RWPE2 (cell line): ENCODE results near the gene SETBP1.
A peak's percentile ranks its signal among the peaks of the same experiment; 100 is the strongest.

ENCODE experiments used
- ATAC-seq: fragments of 200-7000 bp; cut with Tn5 transposase; 3 replicates; pipeline ENCODE4 v1.9.1; 2021; ENCODE audit warnings: low read depth
- DNase-seq: peaks from one replicate; pipeline ENCODE4 v3.0.0-alpha.2; 2020; ENCODE audit warnings: low spot score
- H3K27ac ChIP-seq: fragments of 450-650 bp; 2 replicates; pipeline ENCODE4 v1.5.1; 2017; ENCODE audit warnings: mild to moderate bottlenecking; ENCODE audit not compliant: poor library complexity, severe bottlenecking
- H3K27me3 ChIP-seq: fragments of 250-450 bp; sonication (Bioruptor Pico); 2 replicates; pipeline ENCODE4 v1.5.1; 2021; ENCODE audit warnings: mild to moderate bottlenecking, moderate library complexity; ENCODE audit not compliant: insufficient read depth, poor library complexity, severe bottlenecking
- H3K36me3 ChIP-seq: fragments of 250-450 bp; sonication (Bioruptor Pico); 2 replicates; pipeline ENCODE4 v1.5.1; 2020; ENCODE audit warnings: low read depth, mild to moderate bottlenecking, moderate library complexity
- H3K4me1 ChIP-seq: fragments of 250-450 bp; sonication (Bioruptor Pico); 2 replicates; pipeline ENCODE4 v1.5.1; 2021; ENCODE audit warnings: mild to moderate bottlenecking, moderate library complexity; ENCODE audit not compliant: insufficient read depth, poor library complexity, severe bottlenecking
- H3K4me3 ChIP-seq: fragments of 250-450 bp; sonication (Bioruptor Pico); 2 replicates; pipeline ENCODE4 v1.5.1; 2021; ENCODE audit warnings: mild to moderate bottlenecking, moderate library complexity; ENCODE audit not compliant: severe bottlenecking
- H3K9me3 ChIP-seq: fragments of 250-450 bp; sonication (Bioruptor Pico); 2 replicates; pipeline ENCODE4 v1.5.1; 2021; ENCODE audit warnings: mild to moderate bottlenecking, moderate library complexity; ENCODE audit not compliant: severe bottlenecking
- CTCF ChIP-seq: fragments of 450-650 bp; IDR thresholded peaks from one replicate; pipeline ENCODE4 v1.5.1; 2017; ENCODE audit warnings: mild to moderate bottlenecking, moderate library complexity; ENCODE audit not compliant: poor library complexity, severe bottlenecking

The SETBP1 gene

GRCh38 chr18:45044787-45045186 is 364.1 kb downstream of the SETBP1 start:
- Histone ChIP-seq H3K4me1 (no peaks in the 10 kb centered on the region), H3K4me3 (no peak overlapping the region), H3K9me3 (no peaks in the 10 kb centered on the region), H3K36me3 (no peaks in the 10 kb centered on the region), H3K27me3 (no peaks in the 10 kb centered on the region), H3K27ac (no peak overlapping the region)
- no peak for TF ChIP-seq CTCF
- DNase-seq, result no peak
- ATAC-seq, result no peak

GRCh38 chr18:45046228-45046627 is 365.5 kb downstream of the SETBP1 start:
- Histone ChIP-seq H3K4me3 (no peak overlapping the region), H3K36me3 (no peaks in the 10 kb centered on the region), H3K9me3 (no peaks in the 10 kb centered on the region), H3K4me1 (peaks cover 6% of the 10 kb centered on the region), H3K27me3 (no peaks in the 10 kb centered on the region), H3K27ac (no peak overlapping the region)
- DNase-seq (no peak), ATAC-seq (no peak)
- no peak for TF ChIP-seq CTCF

GRCh38 chr18:45046961-45047360 is 366.3 kb downstream of the SETBP1 start:
- Histone ChIP-seq H3K4me1 (peaks cover 6% of the 10 kb centered on the region), H3K27ac (no peak overlapping the region), H3K4me3 (no peak overlapping the region), H3K36me3 (no peaks in the 10 kb centered on the region), H3K27me3 (no peaks in the 10 kb centered on the region), H3K9me3 (no peaks in the 10 kb centered on the region)
- no peak for TF ChIP-seq CTCF
- ATAC-seq, result no peak
- no peak for DNase-seq

GRCh38 chr18:45049578-45050319 is 369.1 kb downstream of the SETBP1 start:
- Histone ChIP-seq H3K9me3 (no peaks in the 10 kb centered on the region), H3K4me1 (peaks cover 6% of the 10 kb centered on the region), H3K27ac (peak overlapping the region; percentile 22), H3K36me3 (no peaks in the 10 kb centered on the region), H3K27me3 (no peaks in the 10 kb centered on the region), H3K4me3 (no peak overlapping the region)
- ATAC-seq (no peak), DNase-seq (no peak)
- TF ChIP-seq CTCF, result no peak
